A172 (cell line): ENCODE results near the gene KLHL22. TPM values are rescaled to one million over a fixed set of nuclear protein-coding genes. Genes with fewer than 3 reads are reported as not detected.

Experiments used
- DNase-seq: peaks from one replicate; pipeline ENCODE4 v3.0.0-alpha.2; 2015; ENCODE audit warnings: low spot score
- total RNA-seq: library from RNA; depleted of rRNA; stranded (reverse); fragments of >200 nt; shearing (Covaris generic); gene quantifications from 2 replicates; pipeline ENCODE4 v1.2.3, GENCODE V29; 2014

The KLHL22 gene
- total RNA-seq, 1 experiment from 2014 or later: 12.0 TPM

- no peak for DNase-seq
Observed at GRCh38 chr22:20449819-20450550, 45.6 kb downstream of the KLHL22 start.

- DNase-seq: no peak
Observed at GRCh38 chr22:20448630-20449029, 47.0 kb downstream of the KLHL22 start.

GRCh38 chr22:20446383-20446970 lies 49.1 kb downstream of the KLHL22 start:
- no peak for DNase-seq

- DNase-seq: no peak
Observed at GRCh38 chr22:20444325-20444724, 51.3 kb downstream of the KLHL22 start.

GRCh38 chr22:20442485-20443284 lies 52.9 kb downstream of the KLHL22 start:
- DNase-seq: no peak

GRCh38 chr22:20441631-20442484 lies 53.7 kb downstream of the KLHL22 start:
- DNase-seq: no peak

- no peak for DNase-seq
Observed at GRCh38 chr22:20440637-20441591, 54.7 kb downstream of the KLHL22 start.

- no peak for DNase-seq
Observed at GRCh38 chr22:20439928-20440575, 55.5 kb downstream of the KLHL22 start.

GRCh38 chr22:20439556-20439927 lies 56.1 kb downstream of the KLHL22 start:
- DNase-seq: no peak

- DNase-seq: no peak
Observed at GRCh38 chr22:20438678-20439492, 56.7 kb downstream of the KLHL22 start.

- no peak for DNase-seq
Observed at GRCh38 chr22:20438427-20438677, 57.2 kb downstream of the KLHL22 start.

- DNase-seq: no peak
Observed at GRCh38 chr22:20437613-20438426, 57.8 kb downstream of the KLHL22 start, which contains the start of gene SCARF2. Gene SCARF2 (minus strand): TSS chr22:20437825. CDS start chr22:20437754, 71 bp downstream.

- no peak for DNase-seq
Observed at GRCh38 chr22:20436768-20437612, 58.6 kb downstream of the KLHL22 start.

GRCh38 chr22:20436307-20436767 lies 59.3 kb downstream of the KLHL22 start:
- no peak for DNase-seq

GRCh38 chr22:20435436-20436306 lies 59.9 kb downstream of the KLHL22 start:
- DNase-seq: no peak

GRCh38 chr22:20434773-20435172 lies 60.8 kb downstream of the KLHL22 start:
- DNase-seq: no peak
